HUES64 (cell line): ENCODE data around the gene GPR146.
"Not testable (repeated sequence)": the region's sequence is repeated elsewhere in the genome, so short reads cannot be mapped to it uniquely, and the experiment has no call there.

ENCODE experiments used
- H3K27ac ChIP-seq: 2 replicates; pipeline ENCODE4 v1.7.0; 2013; ENCODE audit warnings: low read depth, low read length, inconsistent platforms
- H3K27me3 ChIP-seq: 2 replicates; pipeline ENCODE4 v1.6.1; 2013; ENCODE audit warnings: mild to moderate bottlenecking, low read length; ENCODE audit not compliant: insufficient read depth
- H3K36me3 ChIP-seq: 2 replicates; pipeline ENCODE4 v1.6.1; 2013; ENCODE audit warnings: mild to moderate bottlenecking, low read length; ENCODE audit not compliant: insufficient read depth
- H3K4me1 ChIP-seq: 2 replicates; pipeline ENCODE4 v1.6.1; 2013; ENCODE audit warnings: mild to moderate bottlenecking, low read length, moderate library complexity; ENCODE audit not compliant: insufficient read depth
- H3K4me3 ChIP-seq: 2 replicates; pipeline ENCODE4 v1.5.1; 2013; ENCODE audit warnings: mild to moderate bottlenecking, low read length, moderate library complexity
- H3K9ac ChIP-seq: 2 replicates; pipeline ENCODE4 v1.6.1; 2013; ENCODE audit warnings: mild to moderate bottlenecking, low read depth, low read length
- H3K9me3 ChIP-seq: 2 replicates; pipeline ENCODE4 v1.6.1; 2013; ENCODE audit warnings: low read depth, low read length; ENCODE audit not compliant: insufficient read depth
- WGBS: fragments of 150-250, 120-280 bp; methylation state at CpG from one replicate; pipeline ENCODE4 v1.1.7; 2013; ENCODE audit warnings: missing lambda C conversion rate; 5-methylcytosine and 5-hydroxymethylcytosine counted together

The GPR146 gene

DNA sequence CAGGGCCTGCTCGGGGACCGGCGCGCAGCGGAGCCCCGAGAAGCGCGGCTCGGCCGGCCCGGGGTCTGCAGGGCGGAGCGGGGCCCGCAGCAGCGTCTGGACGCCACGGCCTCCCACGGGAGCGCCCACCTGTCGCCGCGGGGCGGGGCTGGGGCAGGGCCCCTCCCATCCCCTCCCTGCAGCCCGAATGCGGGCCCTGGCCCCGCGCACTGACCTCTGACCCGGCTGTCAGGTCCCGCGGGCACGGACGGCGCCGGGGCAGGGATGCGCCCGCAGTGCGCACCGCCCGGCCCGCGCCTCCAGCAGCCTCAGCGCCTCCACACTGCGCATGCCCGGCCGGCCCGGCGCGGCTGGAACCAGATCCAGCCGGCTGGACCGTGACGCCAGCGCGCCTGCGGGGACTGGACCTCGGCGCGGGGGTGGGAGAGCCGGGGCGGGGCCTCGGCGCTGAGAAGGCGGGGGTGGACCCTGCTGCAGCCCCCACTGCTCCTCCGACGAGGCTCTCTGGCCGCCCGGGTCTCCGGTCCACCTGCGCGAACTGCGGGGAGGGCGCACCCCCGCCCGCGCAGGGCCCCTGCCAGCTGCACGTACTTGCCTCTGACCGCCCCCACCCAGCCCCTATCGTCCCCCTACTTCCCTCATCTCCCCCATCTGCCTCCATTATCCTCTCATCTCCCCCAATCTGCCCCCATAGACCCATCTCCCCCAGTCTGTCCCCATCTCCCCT is 16.1 kb upstream of the GPR146 start:
- Histone ChIP-seq H3K27me3 (no peaks in the 10 kb centered on the region), H3K9me3 (no peaks in the 10 kb centered on the region), H3K27ac (peak overlapping the region; percentile 30; the same call in 1 of the 2 replicates), H3K9ac (peak overlapping the region; percentile 79), H3K4me3 (peak overlapping the region; percentile 72), H3K36me3 (peaks cover 11% of the 10 kb centered on the region; the same call in 1 of the 2 replicates), H3K4me1 (peaks cover 2% of the 10 kb centered on the region; the same call in 1 of the 2 replicates)
- WGBS, result under 1% methylated on average over 76 of the region's 77 CpGs

DNA sequence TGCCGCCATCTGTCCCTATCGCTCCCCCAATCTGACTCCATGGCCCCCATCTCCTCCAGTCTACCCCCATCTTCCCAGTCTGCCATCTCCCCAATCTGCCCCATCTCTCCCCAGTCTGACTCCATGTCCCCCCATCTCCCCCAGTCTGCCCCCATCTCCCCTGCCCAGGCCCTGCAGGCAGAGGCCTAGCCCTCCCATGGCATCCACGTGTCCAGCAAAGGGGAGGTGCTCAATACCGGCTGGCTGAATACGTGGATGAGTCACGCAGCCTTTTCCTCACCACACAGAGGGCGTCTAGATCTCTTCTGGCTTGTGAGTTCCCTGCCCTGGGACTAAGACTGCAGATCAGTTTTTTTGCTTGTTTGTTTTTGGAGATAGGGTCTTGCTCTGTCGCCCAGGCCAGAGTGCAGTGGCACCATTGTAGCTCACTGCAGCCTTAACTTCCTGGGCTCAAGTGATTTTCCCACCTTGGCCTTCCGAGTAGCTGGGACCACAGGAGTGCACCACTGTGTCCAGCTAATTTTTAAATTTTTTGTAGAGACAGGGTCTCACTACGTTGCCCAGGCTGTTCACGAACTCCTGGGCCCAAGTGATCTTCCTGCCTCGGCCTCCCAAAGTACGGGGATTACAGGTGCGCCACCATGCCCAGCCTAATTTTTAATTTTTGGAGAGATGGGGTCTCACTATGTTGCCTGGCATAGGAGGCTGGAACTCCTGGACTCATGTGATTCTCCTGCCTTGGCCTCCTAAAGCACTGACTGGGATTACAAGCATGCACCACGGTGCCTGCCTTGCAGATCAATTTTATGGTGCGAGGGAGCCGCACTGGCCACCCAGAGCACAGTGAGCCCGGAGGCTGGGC is 15.3 kb upstream of the GPR146 start:
- peak overlapping the region; percentile 79 for H3K9ac ChIP-seq
- peak overlapping the region; percentile 72 for H3K4me3 ChIP-seq
- WGBS, result 74% methylated on average over 18 of the region's 18 CpGs
- H3K9me3 ChIP-seq, result no peaks in the 10 kb centered on the region
- no peaks in the 10 kb centered on the region for H3K27me3 ChIP-seq
- H3K36me3 ChIP-seq, result peaks cover 11% of the 10 kb centered on the region; the same call in 1 of the 2 replicates
- peak overlapping the region; percentile 40 for H3K27ac ChIP-seq
- peaks cover 2% of the 10 kb centered on the region; the same call in 1 of the 2 replicates for H3K4me1 ChIP-seq

DNA sequence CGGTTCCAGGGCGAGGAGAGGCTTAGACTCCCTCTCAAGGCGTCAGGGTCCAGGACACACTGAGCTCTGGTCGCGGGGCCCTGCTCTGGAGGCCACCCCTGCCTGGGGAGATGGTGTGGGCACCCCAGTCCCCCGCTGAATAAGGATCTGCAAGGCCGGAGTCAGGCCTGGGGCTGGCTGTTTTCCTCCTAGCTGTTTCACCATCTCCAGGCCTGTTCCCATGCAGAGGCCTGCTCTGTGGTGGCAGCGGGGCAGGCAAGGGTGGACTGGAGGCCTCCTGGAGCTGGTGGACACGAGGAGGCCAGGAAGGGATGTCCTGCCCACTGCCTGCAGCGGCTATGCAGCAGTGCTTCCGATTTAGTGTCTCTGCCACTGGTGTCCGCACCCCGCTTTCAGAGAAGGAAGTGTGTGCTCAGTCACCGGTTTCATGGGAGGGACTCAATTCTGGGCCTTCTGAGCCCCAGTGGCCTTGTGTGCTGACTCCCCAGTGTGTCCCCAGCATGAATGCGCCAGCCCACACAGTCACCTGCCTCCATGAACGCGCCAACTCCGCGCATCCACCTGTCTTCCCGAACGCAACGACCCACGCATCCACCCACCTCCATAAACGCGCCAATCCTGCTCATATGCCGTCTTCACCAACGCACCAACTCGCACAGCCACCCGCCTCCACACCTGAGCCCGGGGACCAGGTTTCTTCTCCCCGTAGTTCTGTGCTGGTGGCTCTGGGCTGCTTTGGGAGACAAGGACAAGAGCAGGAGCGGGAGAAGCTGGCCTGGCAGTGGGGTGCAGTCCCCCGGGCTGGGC is 14.5 kb upstream of the GPR146 start:
- H3K27ac ChIP-seq, result no peak overlapping the region; the same call in 1 of the 2 replicates
- WGBS, result 94% methylated on average over 33 of the region's 33 CpGs
- H3K4me1 ChIP-seq, result peaks cover 2% of the 10 kb centered on the region; the same call in 1 of the 2 replicates
- no peak overlapping the region for H3K9ac ChIP-seq
- H3K4me3 ChIP-seq, result no peak overlapping the region
- H3K27me3 ChIP-seq, result no peaks in the 10 kb centered on the region
- H3K9me3 ChIP-seq, result 0 out of 2 replicates have a peak, but pooled peaks cover 1% of the 10 kb centered on the region
- H3K36me3 ChIP-seq, result peaks cover 11% of the 10 kb centered on the region; the same call in 1 of the 2 replicates

DNA sequence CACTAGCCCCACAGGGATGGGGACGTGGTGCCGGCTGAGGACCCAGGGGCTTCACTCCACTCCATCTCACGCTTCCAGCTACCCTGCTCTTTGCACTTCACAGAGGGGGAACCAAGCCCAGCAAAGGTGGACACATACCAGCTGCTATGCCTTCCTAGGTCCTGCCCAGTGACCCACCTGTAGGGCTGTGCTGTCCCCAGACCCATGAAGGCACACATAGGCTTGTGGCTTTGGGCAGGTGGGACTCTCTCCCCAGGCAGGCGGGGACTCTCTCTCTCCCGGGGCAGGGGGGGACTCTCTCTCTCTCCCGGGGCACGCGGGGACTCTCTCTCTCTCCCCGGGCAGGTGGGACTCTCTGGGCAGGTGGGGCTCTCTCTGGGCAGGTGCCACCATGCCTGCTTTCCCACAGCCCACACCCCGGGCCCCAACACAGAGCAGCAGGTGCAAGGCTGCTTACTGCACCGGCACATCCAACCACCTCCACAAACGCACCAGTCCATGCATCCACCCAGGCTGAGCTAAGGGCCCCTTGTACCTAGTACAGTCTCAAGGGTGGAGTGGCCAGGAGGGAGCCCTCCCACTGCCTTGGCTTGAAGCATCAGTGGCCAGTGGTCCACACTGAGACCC is 13.8 kb upstream of the GPR146 start:
- 89% methylated on average over 12 of the region's 12 CpGs for WGBS
- Histone ChIP-seq H3K4me3 (no peak overlapping the region), H3K9me3 (peaks cover 8% of the 10 kb centered on the region), H3K27ac (no peak overlapping the region), H3K27me3 (no peaks in the 10 kb centered on the region), H3K9ac (no peak overlapping the region), H3K36me3 (peaks cover 10% of the 10 kb centered on the region; the same call in 1 of the 2 replicates), H3K4me1 (peaks cover 2% of the 10 kb centered on the region; the same call in 1 of the 2 replicates)

DNA sequence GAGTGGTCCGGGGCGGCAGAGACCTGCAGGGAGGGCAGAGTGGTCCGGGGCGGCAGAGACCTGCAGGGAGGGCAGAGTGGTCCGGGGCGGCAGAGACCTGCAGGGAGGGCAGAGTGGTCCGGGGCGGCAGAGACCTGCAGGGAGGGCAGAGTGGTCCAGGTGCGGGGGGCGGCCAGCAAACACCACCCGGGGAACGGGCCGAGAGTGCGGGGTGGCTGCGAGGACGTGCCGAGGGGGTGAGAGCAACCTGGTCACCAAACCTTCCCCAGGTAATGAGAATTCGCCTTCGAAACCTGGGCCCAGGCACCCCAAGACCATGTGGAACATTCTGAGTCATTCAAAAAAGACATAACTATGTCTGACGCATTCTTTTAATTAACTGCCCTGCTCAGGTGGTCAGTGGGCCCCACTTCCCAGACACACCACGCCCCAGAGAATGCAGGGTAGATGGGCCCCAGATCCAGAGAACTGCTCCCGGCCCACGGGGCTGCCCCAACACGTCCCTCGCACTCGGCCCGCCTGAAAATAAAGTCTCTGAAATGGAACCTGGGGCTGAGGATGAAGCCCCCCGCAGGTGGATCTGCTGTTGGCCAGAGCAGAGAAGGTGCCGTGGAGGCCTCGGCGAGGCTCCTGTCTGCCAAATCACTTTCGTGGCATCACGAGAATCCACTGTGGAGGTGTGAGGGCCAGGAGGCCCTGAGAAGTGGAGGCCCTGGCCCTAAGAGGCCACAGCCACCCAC is 12.5 kb upstream of the GPR146 start:
- no peak overlapping the region for H3K27ac ChIP-seq
- peaks cover 2% of the 10 kb centered on the region; the same call in 1 of the 2 replicates for H3K4me1 ChIP-seq
- peaks cover 14% of the 10 kb centered on the region for H3K9me3 ChIP-seq
- H3K9ac ChIP-seq, result no peak overlapping the region
- 95% methylated on average over 29 of the region's 33 CpGs for WGBS
- H3K36me3 ChIP-seq, result peaks cover 6% of the 10 kb centered on the region; the same call in 1 of the 2 replicates
- H3K27me3 ChIP-seq, result no peaks in the 10 kb centered on the region
- H3K4me3 ChIP-seq, result no peak overlapping the region

DNA sequence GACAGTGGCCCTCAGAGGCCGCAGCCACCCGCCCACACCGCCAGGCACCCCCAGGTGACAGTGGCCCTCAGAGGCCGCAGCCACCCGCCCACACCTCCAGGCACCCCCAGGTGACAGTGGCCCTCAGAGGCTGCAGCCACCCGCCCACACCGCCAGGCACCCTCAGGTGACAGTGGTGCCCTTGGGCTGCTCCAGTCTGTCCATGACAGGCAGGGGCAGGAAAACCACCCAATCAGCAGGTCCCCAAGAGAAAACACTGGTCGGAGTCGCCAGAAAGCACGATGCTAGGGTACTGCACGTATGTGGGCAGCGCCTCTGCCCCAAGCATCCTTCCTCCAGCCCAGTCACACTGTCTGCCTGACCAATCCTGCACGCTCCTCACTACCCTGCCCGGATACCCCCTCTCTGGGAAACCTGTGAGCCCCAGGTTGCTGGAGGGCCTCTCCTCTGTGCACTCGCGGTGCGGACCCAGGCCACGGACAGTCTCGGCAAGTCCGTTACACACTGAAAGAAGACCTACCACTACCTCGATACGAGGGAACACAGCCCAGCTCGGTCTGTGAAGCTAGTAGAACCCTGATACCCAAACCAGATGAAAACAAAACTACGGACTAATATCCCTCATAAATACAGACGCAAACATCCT is 11.7 kb upstream of the GPR146 start:
- H3K4me1 ChIP-seq, result peaks cover 2% of the 10 kb centered on the region; the same call in 1 of the 2 replicates
- 92% methylated on average over 25 of the region's 25 CpGs for WGBS
- H3K36me3 ChIP-seq, result peaks cover 6% of the 10 kb centered on the region; the same call in 1 of the 2 replicates
- H3K27ac ChIP-seq, result no peak overlapping the region
- no peaks in the 10 kb centered on the region for H3K27me3 ChIP-seq
- no peak overlapping the region for H3K4me3 ChIP-seq
- no peak overlapping the region for H3K9ac ChIP-seq
- peaks cover 14% of the 10 kb centered on the region for H3K9me3 ChIP-seq

DNA sequence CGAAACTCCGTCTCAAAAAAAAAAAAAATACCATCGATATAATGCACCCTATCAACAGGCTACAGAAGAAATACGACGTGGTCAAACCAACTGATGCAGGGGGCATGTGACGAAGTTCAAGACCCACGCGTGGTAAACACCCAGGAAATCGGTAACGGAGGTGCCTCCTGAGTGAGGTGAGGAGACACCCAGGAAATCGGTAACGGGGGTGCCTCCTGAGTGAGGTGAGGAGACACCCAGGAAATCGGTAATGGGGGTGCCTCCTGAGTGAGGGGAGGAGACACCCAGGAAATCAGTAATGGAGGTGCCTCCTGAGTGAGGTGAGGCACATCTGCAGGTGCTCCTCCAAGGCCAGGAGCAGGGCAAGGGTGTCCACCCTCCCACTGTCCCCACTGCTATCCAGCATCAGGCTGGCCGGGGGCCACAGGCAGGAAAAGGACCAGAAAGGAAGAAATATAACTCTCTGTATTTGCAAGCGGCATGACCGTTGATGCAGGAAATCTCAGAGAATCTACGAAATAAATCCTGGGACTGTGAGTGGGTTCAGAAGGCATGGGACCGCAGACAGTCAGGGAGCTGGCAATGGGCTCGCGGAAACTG is 10.7 kb upstream of the GPR146 start:
- Histone ChIP-seq H3K27ac (no peak overlapping the region), H3K4me1 (peaks cover 2% of the 10 kb centered on the region; the same call in 1 of the 2 replicates), H3K36me3 (peaks cover 6% of the 10 kb centered on the region; the same call in 1 of the 2 replicates), H3K9me3 (peaks cover 14% of the 10 kb centered on the region), H3K4me3 (no peak overlapping the region), H3K27me3 (no peaks in the 10 kb centered on the region), H3K9ac (no peak overlapping the region)
- WGBS, result 97% methylated on average over 20 of the region's 20 CpGs

DNA sequence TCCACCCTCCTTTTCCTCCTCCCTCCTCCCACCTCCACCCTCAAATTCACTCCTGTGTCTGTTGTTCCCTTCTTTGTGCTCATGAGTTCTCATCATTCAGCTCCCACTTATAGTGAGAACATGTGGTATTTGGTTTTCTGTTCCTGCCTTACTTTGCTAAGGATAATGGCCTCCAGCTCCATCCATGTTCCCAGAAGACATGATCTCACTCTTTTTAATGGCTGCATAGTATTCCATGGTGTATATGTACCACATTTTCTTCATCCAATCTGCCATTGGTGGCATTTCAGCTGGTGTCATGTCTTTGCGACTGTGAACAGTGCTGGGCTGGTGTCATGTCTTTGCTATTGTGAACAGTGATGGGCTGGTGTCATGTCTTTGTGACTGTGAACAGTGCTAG is 9.6 kb upstream of the GPR146 start:
- 83% methylated on average over 1 of the region's 1 CpG for WGBS
- H3K4me3 ChIP-seq, H3K9ac ChIP-seq, H3K4me1 ChIP-seq, H3K27me3 ChIP-seq, H3K27ac ChIP-seq, H3K36me3 ChIP-seq: not testable (repeated sequence)
- peaks cover 14% of the 10 kb centered on the region for H3K9me3 ChIP-seq

DNA sequence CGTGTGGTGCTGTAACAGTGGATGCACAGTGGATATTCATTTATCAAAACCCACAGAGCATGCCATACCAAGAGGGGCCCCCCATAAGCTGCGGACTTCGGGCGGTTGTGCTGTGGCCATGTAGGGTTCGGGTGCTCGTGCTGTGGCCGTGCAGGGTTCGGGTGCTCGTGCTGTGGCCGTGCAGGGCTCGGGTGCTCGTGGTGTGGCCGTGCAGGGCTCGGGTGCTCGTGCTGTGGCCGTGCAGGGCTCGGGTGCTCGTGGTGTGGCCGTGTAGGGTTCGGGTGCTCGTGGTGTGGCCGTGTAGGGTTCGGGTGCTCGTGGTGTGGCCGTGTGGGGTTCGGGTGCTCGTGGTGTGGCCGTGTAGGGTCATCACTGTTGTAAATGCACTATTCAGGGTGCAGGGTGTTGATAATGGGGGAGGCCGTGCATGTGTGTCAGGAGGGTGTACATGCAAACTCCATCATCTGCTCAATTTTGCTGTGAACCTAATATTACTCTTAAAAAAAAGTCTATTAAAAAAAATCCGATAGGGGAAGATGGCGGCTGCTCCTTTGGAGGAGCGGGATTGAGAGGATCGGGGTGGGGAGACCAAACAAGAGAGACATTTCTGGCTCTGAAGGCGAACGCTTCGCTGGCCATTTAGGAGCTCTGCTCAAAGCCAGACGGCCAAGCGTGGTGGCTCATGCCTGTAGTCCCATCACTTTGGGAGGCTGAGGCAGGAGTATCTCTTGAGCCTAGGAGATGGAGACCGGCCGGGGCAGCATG is 8.0 kb upstream of the GPR146 start:
- peaks cover 14% of the 10 kb centered on the region for H3K9me3 ChIP-seq
- not testable (repeated sequence) for H3K27me3 ChIP-seq, H3K36me3 ChIP-seq, H3K27ac ChIP-seq, H3K4me3 ChIP-seq, H3K9ac ChIP-seq, H3K4me1 ChIP-seq
- 94% methylated on average over 38 of the region's 40 CpGs for WGBS
